H1 (cell line): ENCODE measurements around the gene BORA.
"Not testable (repeated sequence)": the region's sequence is repeated elsewhere in the genome, so short reads cannot be mapped to it uniquely, and the experiment has no call there.

Experiments
- CTCF ChIP-seq, 3 experiments: IDR thresholded peaks; 1 replicate in 2 of 3; 2 replicates in 1 of 3; pipeline versions ENCODE4 v1.5.1 to v1.6.1; 2011; ENCODE audit warnings: low read length in 3 of 3, mild to moderate bottlenecking in 3 of 3, inconsistent platforms in 2 of 3, low read depth in 1 of 3, moderate library complexity in 1 of 3; ENCODE audit not compliant: insufficient read depth in 1 of 3; ENCODE audit errors: control extremely low read depth in 1 of 3
- GABPA ChIP-seq: IDR thresholded peaks from 2 replicates; pipeline ENCODE4 v1.6.1; 2011; ENCODE audit warnings: mild to moderate bottlenecking, low read length, moderate library complexity, borderline replicate concordance; ENCODE audit not compliant: insufficient read depth
- POLR2A ChIP-seq, 2 experiments: IDR thresholded peaks; 1 replicate in 1 of 2; 2 replicates in 1 of 2; pipeline ENCODE4 v1.6.1; 2011; ENCODE audit warnings: low read depth in 2 of 2, low read length in 2 of 2, mild to moderate bottlenecking in 2 of 2; ENCODE audit errors: control extremely low read depth in 1 of 2
- RXRA ChIP-seq: IDR thresholded peaks from 2 replicates; pipeline ENCODE4 v1.6.1; 2011; ENCODE audit warnings: low read depth, mild to moderate bottlenecking, low read length, moderate library complexity; ENCODE audit not compliant: insufficient read depth
- SRF ChIP-seq: IDR thresholded peaks from 2 replicates; pipeline ENCODE4 v1.6.1; 2011; ENCODE audit warnings: mild to moderate bottlenecking, low read depth, low read length, moderate library complexity

GRCh38 chr13:72726185-72726584 is 1.5 kb upstream of the BORA start:
- not testable (repeated sequence) for TF ChIP-seq GABPA; SRF; CTCF (IDR thresholded peaks at IDR 0.05; ENCODE audit: control extremely low read depth in 1 of 3, insufficient read depth in 1 of 3, low read depth in 1 of 3, low read length in 3 of 3); POLR2A (IDR thresholded peaks at IDR 0.05; ENCODE audit: control extremely low read depth in 1 of 2, low read depth in 2 of 2, low read length in 2 of 2); RXRA
